GM18499 (cell line): ENCODE measurements around the gene MAP3K6.

Experiments used
- ATAC-seq: cut with Tn5 transposase; IDR thresholded peaks from one replicate; pipeline ENCODE4 v1.9.1; 2021; ENCODE audit warnings: moderate number of reproducible peaks; ENCODE audit not compliant: insufficient read depth, unreplicated experiment

Gene MAP3K6

GRCh38 chr1:27358038-27358927 is 8.5 kb downstream of the MAP3K6 start:
- ATAC-seq = no peak

- no peak for ATAC-seq
Observed at GRCh38 chr1:27357281-27358037, 9.3 kb downstream of the MAP3K6 start.

DNA sequence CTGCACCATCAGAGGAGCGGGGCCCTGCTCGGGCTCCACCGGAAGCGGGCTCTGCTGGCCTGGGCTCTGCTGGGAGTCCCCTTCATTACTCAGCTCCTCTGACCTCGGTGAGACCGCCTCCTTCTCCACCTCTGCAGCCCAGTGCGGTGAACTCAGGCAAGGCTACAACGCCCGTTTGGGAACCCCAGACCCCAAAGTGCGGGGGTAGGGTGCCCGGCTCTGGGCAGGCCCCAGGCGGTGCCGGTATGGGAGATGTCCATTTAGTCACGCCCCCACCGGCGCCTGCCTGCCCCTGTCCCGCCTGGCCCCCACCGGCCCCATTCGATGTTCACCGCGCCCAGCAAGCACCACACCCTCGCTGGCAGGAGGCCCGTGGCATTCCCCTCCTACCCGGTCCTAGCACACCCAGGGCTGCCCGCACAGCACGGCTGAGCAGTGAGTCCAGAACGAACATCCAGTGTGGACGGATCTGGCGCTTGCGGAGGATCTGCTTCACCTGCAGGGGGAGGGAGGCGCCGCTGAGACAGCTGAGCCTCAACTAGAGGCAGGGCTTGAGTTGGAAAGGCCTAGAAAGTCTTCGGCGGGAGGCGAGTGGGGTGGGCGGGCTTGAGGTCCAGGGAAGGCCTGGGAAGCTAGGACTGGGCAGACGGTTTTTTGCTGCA is 10.0 kb downstream of the MAP3K6 start:
- ATAC-seq = no peak

GRCh38 chr1:27356277-27356618 is 10.5 kb downstream of the MAP3K6 start:
- no peak for ATAC-seq

- no peak for ATAC-seq
Observed at GRCh38 chr1:27355683-27356082, 11.1 kb downstream of the MAP3K6 start.

- no peak for ATAC-seq
Observed at GRCh38 chr1:27353629-27354028, 13.1 kb downstream of the MAP3K6 start.

DNA sequence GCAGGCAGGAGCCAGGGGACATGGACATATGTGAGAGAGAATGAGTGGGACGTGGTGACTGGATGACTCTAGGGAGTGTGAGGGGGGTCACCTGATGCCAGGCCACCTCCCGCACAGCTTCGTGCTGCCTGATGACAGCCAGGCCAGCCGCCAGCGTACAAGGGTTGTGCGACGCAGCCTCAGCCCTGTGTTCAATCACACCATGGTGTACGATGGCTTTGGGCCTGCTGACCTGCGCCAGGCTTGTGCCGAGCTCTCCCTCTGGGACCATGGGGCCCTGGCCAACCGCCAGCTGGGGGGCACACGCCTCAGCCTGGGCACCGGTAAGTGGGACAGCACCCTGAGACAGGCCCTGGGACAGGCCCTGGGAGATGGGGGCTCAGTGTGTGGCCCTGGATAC is 13.6 kb downstream of the MAP3K6 start:
- no peak for ATAC-seq

DNA sequence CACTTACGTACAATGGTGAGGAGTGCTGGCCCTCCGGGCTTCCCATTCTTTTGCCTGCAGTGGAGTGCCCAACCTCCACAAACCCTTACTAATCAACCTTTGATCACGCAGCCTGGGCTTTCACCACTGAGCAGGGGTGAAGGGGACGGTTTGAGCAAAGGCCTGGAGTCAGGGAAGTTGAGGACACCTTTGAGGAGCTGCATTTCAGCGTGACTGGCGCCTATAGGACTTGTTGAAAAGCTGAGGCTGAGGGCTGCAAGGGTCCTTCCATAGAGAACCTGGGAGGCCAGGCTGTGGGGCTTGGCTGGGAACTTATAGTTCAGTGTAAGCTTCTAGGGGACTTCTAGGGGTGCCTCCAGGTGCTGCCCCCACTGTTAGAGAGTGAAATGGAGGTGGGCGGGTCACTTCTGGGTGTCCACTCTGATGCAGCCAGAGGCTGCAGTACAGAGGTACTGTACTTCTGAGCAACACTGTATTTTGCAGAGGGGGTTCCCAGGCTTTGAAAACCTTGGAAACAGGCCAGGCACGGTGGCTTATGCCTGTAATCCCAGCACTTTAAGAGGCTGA is 15.1 kb downstream of the MAP3K6 start:
- no peak for ATAC-seq

- no peak for ATAC-seq
Observed at GRCh38 chr1:27350663-27351540, 15.9 kb downstream of the MAP3K6 start.

GRCh38 chr1:27349784-27350662 is 16.7 kb downstream of the MAP3K6 start:
- ATAC-seq = no peak

- ATAC-seq = no peak
Observed at GRCh38 chr1:27348861-27349783, 17.6 kb downstream of the MAP3K6 start.

DNA sequence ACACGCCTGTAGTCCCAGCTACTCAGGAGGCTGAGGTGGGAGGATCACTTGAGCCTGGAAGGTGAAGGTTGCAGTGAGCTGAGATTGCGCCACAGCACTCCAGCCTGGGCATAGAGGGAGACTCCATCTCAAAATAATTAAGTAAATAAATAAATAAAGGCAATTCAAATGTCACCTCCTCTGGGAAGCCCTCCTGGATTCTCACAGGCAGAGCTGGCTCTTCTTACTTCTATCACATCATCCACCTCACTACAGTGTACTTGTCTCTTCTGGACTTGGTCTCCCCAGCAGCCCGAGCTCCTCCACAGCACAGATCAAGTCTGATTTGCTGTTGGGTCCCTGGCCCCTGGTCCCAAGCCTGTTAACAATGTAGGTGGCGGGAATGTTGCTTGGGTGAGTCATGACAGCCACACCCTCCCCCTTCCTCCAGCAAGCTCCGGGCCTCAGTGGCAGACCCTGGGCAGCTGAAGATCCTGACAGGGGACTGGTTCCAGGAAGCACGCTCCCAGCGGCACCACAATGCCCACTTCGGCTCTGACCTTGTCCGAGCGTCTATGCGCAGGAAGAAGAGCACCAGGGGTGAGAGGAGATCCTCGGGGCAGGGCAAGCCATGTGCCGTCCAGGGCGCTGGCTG is 19.7 kb downstream of the MAP3K6 start:
- no peak for ATAC-seq

- ATAC-seq = no peak
Observed at GRCh38 chr1:27346357-27346756, 20.4 kb downstream of the MAP3K6 start.

DNA sequence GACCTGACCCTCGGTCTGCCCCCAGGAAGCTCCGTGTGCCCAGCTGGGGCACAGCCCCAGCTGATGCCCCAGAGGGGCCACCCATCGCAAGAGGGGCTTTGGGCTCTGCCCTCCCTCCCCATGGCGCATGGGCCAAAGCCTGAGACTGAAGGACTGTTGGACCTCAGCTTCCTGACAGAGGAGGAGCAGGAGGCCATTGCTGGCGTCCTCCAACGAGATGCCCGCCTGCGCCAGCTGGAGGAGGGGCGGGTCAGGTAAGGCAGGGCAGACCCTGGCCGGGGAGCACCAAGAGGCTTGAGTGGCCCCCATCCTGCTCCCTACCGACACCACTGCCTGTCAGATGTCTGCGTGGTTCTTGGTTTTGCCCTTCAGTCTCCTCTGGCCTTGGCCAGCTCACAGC is 21.5 kb downstream of the MAP3K6 start:
- ATAC-seq = no peak

- ATAC-seq = no peak
Observed at GRCh38 chr1:27343639-27344025, 23.1 kb downstream of the MAP3K6 start.

GRCh38 chr1:27342778-27343638 is 23.8 kb downstream of the MAP3K6 start:
- no peak for ATAC-seq

DNA sequence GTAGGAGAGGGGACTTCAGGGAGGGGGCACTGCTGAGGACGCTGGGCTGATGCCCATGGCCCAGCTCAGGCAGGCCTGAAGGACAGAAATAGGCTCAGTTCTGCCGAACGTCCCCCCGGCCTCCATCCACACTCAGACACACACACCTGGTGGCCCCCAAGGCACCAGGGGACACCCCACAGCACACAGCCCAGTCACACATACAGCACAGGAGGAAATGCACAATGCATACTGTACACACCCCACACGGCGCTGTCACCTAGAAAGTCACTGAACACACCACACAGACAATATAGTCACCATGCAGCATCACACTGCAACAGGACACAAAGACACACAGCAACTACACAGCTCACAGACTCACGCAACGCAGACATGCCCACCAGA is 24.4 kb downstream of the MAP3K6 start:
- no peak for ATAC-seq
